Stomach (tissue), 9 donors: Measurements from ENCODE around the gene RUBCN. TPM values are rescaled to one million over a fixed set of nuclear protein-coding genes. Genes with fewer than 3 reads are reported as not detected.
A peak's percentile ranks its signal among the peaks of the same experiment; 100 is the strongest.
"Not testable (repeated sequence)": the region's sequence is repeated elsewhere in the genome, so short reads cannot be mapped to it uniquely, and the experiment has no call there.

Experiments used
- DNase-seq, 2 donors: peaks; one replicate each; pipeline versions ENCODE4 v3.0.0 to v3.0.0-alpha.2; 2013 to 2019
- H3K27ac ChIP-seq, 5 donors: fragments of 200-600 bp in 4 of 5; sonication (generic) in 4 of 5; one replicate each; pipeline ENCODE4 v1.5.1; 2013 to 2019; ENCODE audit warnings: mild to moderate bottlenecking in 1 of 5, moderate library complexity in 1 of 5
- H3K27me3 ChIP-seq, 3 donors: fragments of 200-600 bp; sonication (generic); one replicate each; pipeline ENCODE4 v1.5.1; 2017 to 2019; ENCODE audit warnings: mixed run types in 1 of 3
- H3K36me3 ChIP-seq, 4 donors: fragments of 200-600 bp; sonication (generic); 1 replicate in 3 of 4; 2 replicates in 1 of 4; pipeline ENCODE4 v1.5.1; 2016 to 2019
- H3K4me1 ChIP-seq, 4 donors: fragments of 200-600 bp; sonication (generic); one replicate each; pipeline ENCODE4 v1.5.1; 2016 to 2019
- H3K4me3 ChIP-seq, 4 donors: fragments of 200-600 bp; sonication (generic) in 3 of 4; one replicate each; pipeline ENCODE4 v1.5.1; 2016 to 2019; ENCODE audit warnings: mild to moderate bottlenecking in 1 of 4
- H3K9me3 ChIP-seq, 4 donors: fragments of 200-600 bp; sonication (generic); one replicate each; pipeline ENCODE4 v1.5.1; 2016 to 2019
- EP300 ChIP-seq: sonication (generic); formaldehyde crosslinking; IDR thresholded peaks from one replicate; pipeline ENCODE4 v1.6.1; 2017; ENCODE audit warnings: antibody characterized with exemption
- POLR2A ChIP-seq, 4 donors: fragments of 450-650 bp; IDR thresholded peaks; one replicate each; pipeline ENCODE4 v1.6.1; 2016; ENCODE audit warnings: antibody characterized with exemption in 4 of 4, control low read depth in 2 of 4, mild to moderate bottlenecking in 1 of 4, moderate library complexity in 1 of 4
- POLR2AphosphoS5 ChIP-seq, 3 donors: sonication (generic); formaldehyde crosslinking; IDR thresholded peaks; one replicate each; pipeline ENCODE4 v1.6.1; 2016; ENCODE audit warnings: antibody characterized with exemption in 3 of 3
- WGBS, 5 donors: extraction: QIAGEN DNeasy Blood & Tissue Kit in 3 of 5; methylation state at CpG; one replicate each; pipeline versions ENCODE4 v1.1.5 to v1.1.7; 2013 to 2018; 5-methylcytosine and 5-hydroxymethylcytosine counted together
- intact Hi-C: fragments of 100-400 bp; cut with DNase I; formaldehyde crosslinking; loops from one replicate; pipeline ENCODE4 v1.15.1; 2023; ENCODE audit warnings: low total_unique reads
- polyA plus RNA-seq, 3 donors: library from polyadenylated mRNA; stranded (reverse); fragments of 200-250 nt; gene quantifications; one replicate each; pipeline ENCODE4 v1.2.3, GENCODE V29; 2013
- total RNA-seq, 5 donors: library from RNA; depleted of rRNA; stranded (reverse); fragments of >200 nt; gene quantifications; one replicate each; pipeline versions ENCODE4 v1.1.0 to v1.2.3, GENCODE V29; 2014 to 2016
- TF ChIP-seq, protein P1 (sequence below), 7 experiments: fragments of 450-650 bp in 4 of 7; fragments of 200-600 bp in 3 of 7; sonication (generic) in 3 of 7; IDR thresholded peaks; one replicate each; pipeline ENCODE4 v1.5.1; 2016 to 2019; ENCODE audit warnings: antibody characterized with exemption in 7 of 7, control low read depth in 2 of 7, mild to moderate bottlenecking in 1 of 7
- donor health status: healthy with polysubstance abuse.
- donor health status: Bipolar disorder and iron deficiency.
- donor health status: healthy.

Gene RUBCN
- total and polyA plus RNA-seq, 8 donors = 5.4 to 96.8 (median 31.1) TPM

DNA sequence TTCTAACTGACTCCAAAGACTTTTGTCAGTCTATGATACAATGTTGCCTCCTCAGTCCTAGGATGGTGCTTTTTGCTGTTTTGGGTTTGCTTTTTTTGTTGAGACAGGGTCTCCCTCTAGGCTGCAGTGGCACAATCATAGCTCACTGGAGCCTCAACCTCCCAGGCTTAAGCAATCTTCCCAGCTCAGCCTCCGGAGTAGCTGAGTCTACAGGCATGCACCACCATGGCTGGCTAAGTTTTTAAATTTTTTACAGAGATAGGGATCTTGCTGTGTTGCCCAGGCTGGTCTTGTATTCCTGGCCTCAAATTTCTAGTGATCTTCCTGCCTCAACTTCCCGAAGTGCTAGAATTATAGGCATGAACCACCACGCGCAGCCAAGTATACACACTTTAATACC, 22.5 kb downstream of the RUBCN start:
- DNase-seq = no peak
- H3K4me1 ChIP-seq = peaks cover 9 to 37% (median 11%) of the 10 kb centered on the region in 4 donors
- intact Hi-C loops = no loop called here
- H3K36me3 ChIP-seq = peaks cover 0 to 36% (median 26%) of the 10 kb centered on the region in 4 donors
- WGBS, 5 donors = 95 to 99% (median 98%) methylated on average over 4 of the region's 4 CpGs
- no peaks in the 10 kb centered on the region for H3K27me3 ChIP-seq
- no peak overlapping the region for H3K4me3 ChIP-seq
- TF ChIP-seq EP300 = no peak
- H3K27ac ChIP-seq = peak overlapping the region in 2 of 5 donors; percentile 83 to 90
- H3K9me3 ChIP-seq = no peaks in the 10 kb centered on the region

DNA sequence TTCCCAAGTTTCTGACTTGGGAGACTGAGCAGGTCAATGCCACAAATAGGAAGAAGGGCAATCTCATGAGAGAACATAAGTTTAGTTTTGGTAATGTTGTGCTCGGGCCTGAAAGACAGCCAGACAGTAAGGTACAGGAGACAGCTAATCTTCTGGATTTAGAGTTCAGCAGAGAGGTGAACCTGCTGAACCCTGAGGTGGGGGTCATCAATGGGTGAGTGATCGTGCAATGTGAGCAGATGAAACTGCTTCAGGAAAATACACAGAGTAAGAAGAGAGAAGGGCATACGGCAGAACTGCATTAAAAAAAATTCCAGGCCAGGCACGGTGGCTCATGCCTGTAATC, 23.3 kb downstream of the RUBCN start:
- TF ChIP-seq POLR2A (IDR thresholded peaks at IDR 0.05) (no peak), EP300 (no peak), POLR2AphosphoS5 (IDR thresholded peaks at IDR 0.05) (no peak)
- TF ChIP-seq, protein P1, sequence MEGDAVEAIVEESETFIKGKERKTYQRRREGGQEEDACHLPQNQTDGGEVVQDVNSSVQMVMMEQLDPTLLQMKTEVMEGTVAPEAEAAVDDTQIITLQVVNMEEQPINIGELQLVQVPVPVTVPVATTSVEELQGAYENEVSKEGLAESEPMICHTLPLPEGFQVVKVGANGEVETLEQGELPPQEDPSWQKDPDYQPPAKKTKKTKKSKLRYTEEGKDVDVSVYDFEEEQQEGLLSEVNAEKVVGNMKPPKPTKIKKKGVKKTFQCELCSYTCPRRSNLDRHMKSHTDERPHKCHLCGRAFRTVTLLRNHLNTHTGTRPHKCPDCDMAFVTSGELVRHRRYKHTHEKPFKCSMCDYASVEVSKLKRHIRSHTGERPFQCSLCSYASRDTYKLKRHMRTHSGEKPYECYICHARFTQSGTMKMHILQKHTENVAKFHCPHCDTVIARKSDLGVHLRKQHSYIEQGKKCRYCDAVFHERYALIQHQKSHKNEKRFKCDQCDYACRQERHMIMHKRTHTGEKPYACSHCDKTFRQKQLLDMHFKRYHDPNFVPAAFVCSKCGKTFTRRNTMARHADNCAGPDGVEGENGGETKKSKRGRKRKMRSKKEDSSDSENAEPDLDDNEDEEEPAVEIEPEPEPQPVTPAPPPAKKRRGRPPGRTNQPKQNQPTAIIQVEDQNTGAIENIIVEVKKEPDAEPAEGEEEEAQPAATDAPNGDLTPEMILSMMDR (IDR thresholded peaks at IDR 0.05) = no peak
- H3K27me3 ChIP-seq = no peaks in the 10 kb centered on the region
- no peak overlapping the region for H3K4me3 ChIP-seq
- WGBS, 5 donors = 74 to 91% (median 79%) methylated on average over 4 of the region's 4 CpGs
- no peak for DNase-seq
- peak overlapping the region in 4 of 5 donors; percentile 81 to 90 (median 83) for H3K27ac ChIP-seq
- peaks cover 0 to 36% (median 26%) of the 10 kb centered on the region in 4 donors for H3K36me3 ChIP-seq
- H3K4me1 ChIP-seq = peaks cover 9 to 31% (median 11%) of the 10 kb centered on the region in 4 donors
- intact Hi-C loops = no loop called here
- H3K9me3 ChIP-seq = no peaks in the 10 kb centered on the region

DNA sequence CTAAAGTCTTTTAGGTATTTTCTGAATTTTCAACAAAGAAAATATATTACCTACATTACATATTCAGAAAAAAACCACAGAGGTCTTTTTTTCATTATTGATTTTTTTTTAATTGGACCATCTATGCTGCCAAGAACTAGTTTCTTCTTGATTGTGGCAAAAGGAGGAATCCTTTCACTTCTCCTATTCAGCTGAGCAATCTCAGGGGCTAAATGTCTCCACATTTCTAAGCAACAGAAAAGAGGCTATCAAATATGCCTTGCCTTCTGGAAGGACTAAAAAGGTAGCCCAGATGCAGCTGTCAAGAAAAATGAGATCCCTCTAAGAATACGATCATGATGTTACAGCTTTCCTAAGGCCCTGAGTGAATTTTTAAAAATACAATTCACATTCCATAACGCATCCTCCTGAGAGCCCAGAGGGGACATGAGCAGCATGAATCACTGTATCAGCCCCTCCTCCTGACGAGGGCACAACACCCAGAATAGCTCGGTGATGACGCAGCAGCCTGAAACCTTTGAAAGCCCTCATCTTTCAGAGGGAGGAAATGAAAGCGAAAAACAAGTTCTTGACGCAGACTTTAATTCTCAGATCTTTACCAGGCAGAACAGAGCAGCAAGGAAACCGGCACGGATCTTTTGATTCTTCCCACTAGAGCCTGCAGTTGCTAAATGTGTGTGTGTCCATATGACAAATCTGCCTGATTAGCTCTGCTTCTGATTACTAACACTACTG, 24.6 kb downstream of the RUBCN start:
- peak in 1 of 4 donors; percentile 19 for TF ChIP-seq POLR2A (IDR thresholded peaks at IDR 0.05)
- TF ChIP-seq, protein P1 (IDR thresholded peaks at IDR 0.05) = no peak
- peak; percentile 65 to 86 (median 70) for TF ChIP-seq POLR2AphosphoS5 (IDR thresholded peaks at IDR 0.05)
- TF ChIP-seq EP300 = peak; percentile 28
- no peaks in the 10 kb centered on the region for H3K9me3 ChIP-seq
- H3K4me1 ChIP-seq = peaks cover 9 to 31% (median 11%) of the 10 kb centered on the region in 4 donors
- peak overlapping the region; percentile 66 to 90 (median 83) for H3K27ac ChIP-seq
- WGBS, 5 donors = 6 to 34% (median 25%) methylated on average over 9 of the region's 9 CpGs
- H3K27me3 ChIP-seq = no peaks in the 10 kb centered on the region
- peaks cover 0 to 28% (median 20%) of the 10 kb centered on the region in 4 donors for H3K36me3 ChIP-seq
- peak overlapping the region in 3 of 4 donors; percentile 6 to 36 (median 34) for H3K4me3 ChIP-seq
- DNase-seq = peak; percentile 77 to 94
- intact Hi-C loops = no loop called here

DNA sequence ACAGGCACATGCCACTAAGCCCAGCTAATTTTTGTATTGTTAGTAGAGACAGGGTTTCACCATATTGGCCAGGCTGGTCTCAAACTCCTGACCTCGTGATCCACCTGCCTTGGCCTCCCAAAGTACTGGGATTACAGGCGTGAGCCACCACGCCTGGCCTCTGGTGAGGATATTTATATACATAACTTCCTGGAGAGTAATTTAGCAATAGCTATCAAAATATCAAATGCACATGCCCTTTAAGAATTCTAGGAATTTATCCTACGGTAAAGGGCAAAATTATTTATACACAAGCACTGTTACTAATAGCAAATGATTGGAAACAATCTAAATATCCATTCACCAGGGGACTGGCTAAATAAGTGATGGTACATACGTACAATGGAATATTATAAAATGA, 25.7 kb downstream of the RUBCN start:
- WGBS, 5 donors = 86 to 95% (median 89%) methylated on average over 5 of the region's 5 CpGs
- H3K4me3 ChIP-seq, H3K27me3 ChIP-seq, intact Hi-C loops, H3K9me3 ChIP-seq, DNase-seq: not testable (repeated sequence)
- Histone ChIP-seq H3K27ac (peak overlapping the region in 1 of 5 donors; percentile 90), H3K4me1 (peaks cover 9 to 31% (median 11%) of the 10 kb centered on the region in 4 donors), H3K36me3 (peaks cover 0 to 24% (median 11%) of the 10 kb centered on the region in 4 donors)

DNA sequence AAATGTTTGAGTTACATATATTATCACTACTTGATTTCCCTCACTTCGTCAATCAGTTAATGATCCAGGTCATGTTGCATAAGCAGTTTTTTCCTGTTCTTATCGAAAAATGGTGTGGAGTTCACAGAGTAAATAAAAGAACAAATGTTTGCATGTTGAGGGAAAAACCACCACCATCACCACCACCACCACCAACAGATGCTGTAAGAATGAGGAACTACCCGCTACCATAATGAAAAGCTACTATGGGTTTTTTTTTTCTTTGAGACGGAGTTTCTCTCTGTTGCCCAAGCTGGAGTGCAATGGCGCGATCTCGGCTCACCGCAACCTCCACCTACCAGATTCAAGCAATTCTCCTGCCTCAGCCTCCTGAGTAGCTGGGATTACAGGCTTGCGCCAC, 27.6 kb downstream of the RUBCN start:
- TF ChIP-seq, protein P1 (IDR thresholded peaks at IDR 0.05) = no peak
- no peak for TF ChIP-seq POLR2A (IDR thresholded peaks at IDR 0.05)
- no peak for TF ChIP-seq POLR2AphosphoS5 (IDR thresholded peaks at IDR 0.05)
- TF ChIP-seq EP300 = no peak
- H3K4me3 ChIP-seq = no peak overlapping the region
- H3K27me3 ChIP-seq = no peaks in the 10 kb centered on the region
- peaks cover 9 to 31% (median 11%) of the 10 kb centered on the region in 4 donors for H3K4me1 ChIP-seq
- WGBS, 5 donors = 74 to 89% (median 83%) methylated on average over 9 of the region's 9 CpGs
- H3K36me3 ChIP-seq = peaks cover 5 to 25% (median 15%) of the 10 kb centered on the region in 4 donors
- intact Hi-C loops = no loop called here
- no peak for DNase-seq
- no peak overlapping the region for H3K27ac ChIP-seq
- H3K9me3 ChIP-seq = no peaks in the 10 kb centered on the region
